DMS114 treated with DMSO at 0.1 percent for 48 hours (cell line): Measurements from ENCODE around the gene ACOT2.

ENCODE experiments used
- DNase-seq: peaks from one replicate; lab custom pipeline; 2025; ENCODE audit not compliant: unreplicated experiment; lab: John Stamatoyannopoulos, UW

ACOT2 gene

GRCh38 chr14:73613419-73613963 is 44.5 kb downstream of the ACOT2 start:
- no peak for DNase-seq

DNA sequence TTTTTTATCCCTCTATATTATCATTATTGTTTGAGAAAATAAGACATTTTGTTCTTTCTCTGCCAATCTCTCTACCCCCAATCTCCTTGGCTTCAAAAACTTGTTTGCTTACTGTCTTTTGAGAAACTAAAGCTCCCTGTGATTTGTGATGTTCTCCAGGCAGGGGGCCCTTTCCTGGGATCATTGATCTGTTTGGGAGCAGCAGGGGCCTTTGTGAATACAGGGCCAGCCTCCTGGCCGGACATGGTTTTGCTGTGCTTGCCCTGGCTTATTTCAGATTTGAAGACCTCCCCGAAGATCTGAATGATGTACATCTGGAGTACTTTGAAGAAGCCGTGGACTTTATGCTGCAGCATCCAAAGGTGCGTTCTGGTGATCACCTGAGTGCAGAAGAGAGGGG is 47.8 kb downstream of the ACOT2 start:
- DNase-seq, result no peak

DNA sequence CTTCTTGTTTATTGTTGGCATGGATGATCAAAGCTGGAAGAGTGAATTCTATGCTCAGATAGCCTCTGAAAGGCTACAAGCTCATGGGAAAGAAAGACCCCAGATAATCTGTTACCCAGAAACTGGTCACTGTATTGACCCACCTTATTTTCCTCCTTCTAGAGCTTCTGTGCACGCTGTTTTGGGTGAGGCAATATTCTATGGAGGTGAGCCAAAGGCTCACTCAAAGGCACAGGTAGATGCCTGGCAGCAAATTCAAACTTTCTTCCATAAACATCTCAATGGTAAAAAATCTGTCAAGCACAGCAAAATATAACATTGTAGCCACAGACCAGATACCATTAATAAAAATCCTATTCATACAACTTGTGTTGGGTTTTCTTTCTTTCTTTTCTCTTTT is 50.5 kb downstream of the ACOT2 start:
- DNase-seq, result no peak

GRCh38 chr14:73620268-73620667 is 51.3 kb downstream of the ACOT2 start:
- DNase-seq, result no peak

DNA sequence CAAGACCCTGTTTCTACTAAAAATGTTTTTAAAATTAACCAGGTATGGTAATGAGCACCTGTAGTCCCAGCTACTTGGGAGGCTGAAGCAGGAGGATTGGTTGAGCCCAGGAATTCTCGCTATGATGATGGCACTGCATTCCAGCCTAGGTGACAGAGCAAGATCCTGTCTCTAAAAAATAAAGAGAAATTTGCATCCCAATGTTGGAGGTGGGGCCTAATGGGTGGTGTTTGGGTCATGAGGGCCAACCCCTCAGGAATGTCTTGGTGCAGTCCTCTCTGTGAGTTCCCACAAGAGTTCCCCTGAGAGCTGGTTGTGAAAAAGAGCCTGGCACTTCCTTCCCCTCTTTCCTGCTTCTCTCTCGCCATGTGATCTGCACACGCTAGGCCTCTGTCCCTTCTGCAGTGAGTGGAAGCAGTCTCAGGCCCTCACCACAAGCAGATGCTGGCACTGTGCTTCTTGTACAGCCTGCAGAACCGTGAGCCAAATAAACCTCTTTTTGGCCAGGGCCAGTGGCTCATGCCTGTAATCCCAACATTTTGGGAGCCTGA is 54.6 kb downstream of the ACOT2 start:
- no peak for DNase-seq
